SK-N-SH (cell line): ENCODE data around the gene ZC3HAV1L.

ENCODE experiments used
- EZH2phosphoT487 ChIP-seq: fragments of 200-600 bp; sonication (generic); IDR thresholded peaks from 2 replicates; pipeline ENCODE4 v1.6.1; 2017; ENCODE audit warnings: low read depth, mixed run types, mild to moderate bottlenecking, antibody characterized with exemption, moderate library complexity, borderline replicate concordance
- FOSL2 ChIP-seq: IDR thresholded peaks from 2 replicates; pipeline ENCODE4 v1.4.0; 2012; ENCODE audit warnings: low read depth, mild to moderate bottlenecking, moderate library complexity, borderline replicate concordance
- FOXJ3 ChIP-seq: sonication (generic); formaldehyde crosslinking; IDR thresholded peaks from 2 replicates; pipeline ENCODE4 v1.5.1; 2020; ENCODE audit warnings: mild to moderate bottlenecking, missing genetic modification reagents
- JUND ChIP-seq: IDR thresholded peaks from 2 replicates; pipeline ENCODE4 v1.4.0; 2012
- POLR2AphosphoS5 ChIP-seq: IDR thresholded peaks from 2 replicates; pipeline ENCODE4 v1.6.1; 2012; ENCODE audit warnings: low read depth, low read length
- RAD21 ChIP-seq: IDR thresholded peaks from 2 replicates; pipeline ENCODE4 v1.6.1; 2012; ENCODE audit warnings: mild to moderate bottlenecking, low read length
- RXRA ChIP-seq: IDR thresholded peaks from 2 replicates; pipeline ENCODE4 v1.4.0; 2012; ENCODE audit warnings: low read depth, mild to moderate bottlenecking, borderline replicate concordance
- TF ChIP-seq, protein P1 (sequence below): fragments of 200-600 bp; sonication (generic); IDR thresholded peaks from 2 replicates; pipeline ENCODE4 v1.6.1; 2017; ENCODE audit warnings: antibody characterized with exemption, mild to moderate bottlenecking, moderate library complexity
- TF ChIP-seq, protein P2 (sequence below): IDR thresholded peaks from 2 replicates; pipeline ENCODE4; 2012

DNA sequence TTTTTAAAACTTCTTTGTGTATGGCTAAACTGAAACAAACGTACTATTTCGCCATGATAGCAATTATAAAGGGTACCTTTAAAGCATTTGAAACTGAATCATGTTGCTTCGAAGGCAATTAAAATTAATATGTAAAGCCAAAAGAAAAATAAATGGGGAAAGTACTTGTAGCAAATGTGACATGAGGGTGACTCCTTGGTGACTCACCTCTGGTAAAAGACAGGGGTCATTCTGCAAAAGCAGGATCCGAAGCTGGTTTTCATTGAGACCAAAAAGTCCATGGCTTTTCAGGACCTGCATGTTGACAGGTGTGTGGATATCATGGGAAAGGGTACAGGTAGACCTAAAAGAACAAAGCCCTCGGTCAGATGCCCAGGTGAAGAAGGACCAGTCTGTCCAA, 1.5 kb downstream of the ZC3HAV1L start:
- TF ChIP-seq FOSL2: peak; percentile 53; the same call in 1 of the 2 replicates
- no peak for TF ChIP-seq EZH2phosphoT487
- TF ChIP-seq, protein P1, sequence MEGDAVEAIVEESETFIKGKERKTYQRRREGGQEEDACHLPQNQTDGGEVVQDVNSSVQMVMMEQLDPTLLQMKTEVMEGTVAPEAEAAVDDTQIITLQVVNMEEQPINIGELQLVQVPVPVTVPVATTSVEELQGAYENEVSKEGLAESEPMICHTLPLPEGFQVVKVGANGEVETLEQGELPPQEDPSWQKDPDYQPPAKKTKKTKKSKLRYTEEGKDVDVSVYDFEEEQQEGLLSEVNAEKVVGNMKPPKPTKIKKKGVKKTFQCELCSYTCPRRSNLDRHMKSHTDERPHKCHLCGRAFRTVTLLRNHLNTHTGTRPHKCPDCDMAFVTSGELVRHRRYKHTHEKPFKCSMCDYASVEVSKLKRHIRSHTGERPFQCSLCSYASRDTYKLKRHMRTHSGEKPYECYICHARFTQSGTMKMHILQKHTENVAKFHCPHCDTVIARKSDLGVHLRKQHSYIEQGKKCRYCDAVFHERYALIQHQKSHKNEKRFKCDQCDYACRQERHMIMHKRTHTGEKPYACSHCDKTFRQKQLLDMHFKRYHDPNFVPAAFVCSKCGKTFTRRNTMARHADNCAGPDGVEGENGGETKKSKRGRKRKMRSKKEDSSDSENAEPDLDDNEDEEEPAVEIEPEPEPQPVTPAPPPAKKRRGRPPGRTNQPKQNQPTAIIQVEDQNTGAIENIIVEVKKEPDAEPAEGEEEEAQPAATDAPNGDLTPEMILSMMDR: no peak
- no peak for TF ChIP-seq RAD21
- TF ChIP-seq POLR2AphosphoS5: no peak
- TF ChIP-seq FOXJ3 (CRISPR knock-in tag): no peak
- no peak for TF ChIP-seq RXRA
- TF ChIP-seq, protein P2, sequence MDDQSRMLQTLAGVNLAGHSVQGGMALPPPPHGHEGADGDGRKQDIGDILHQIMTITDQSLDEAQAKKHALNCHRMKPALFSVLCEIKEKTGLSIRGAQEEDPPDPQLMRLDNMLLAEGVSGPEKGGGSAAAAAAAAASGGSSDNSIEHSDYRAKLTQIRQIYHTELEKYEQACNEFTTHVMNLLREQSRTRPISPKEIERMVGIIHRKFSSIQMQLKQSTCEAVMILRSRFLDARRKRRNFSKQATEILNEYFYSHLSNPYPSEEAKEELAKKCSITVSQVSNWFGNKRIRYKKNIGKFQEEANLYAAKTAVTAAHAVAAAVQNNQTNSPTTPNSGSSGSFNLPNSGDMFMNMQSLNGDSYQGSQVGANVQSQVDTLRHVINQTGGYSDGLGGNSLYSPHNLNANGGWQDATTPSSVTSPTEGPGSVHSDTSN: no peak
- no peak for TF ChIP-seq JUND
